Measurements from ENCODE around the gene GRAMD1A. TPM values are rescaled to one million over a fixed set of nuclear protein-coding genes. Genes with fewer than 3 reads are reported as not detected.
"Not testable (repeated sequence)": the region's sequence is repeated elsewhere in the genome, so short reads cannot be mapped to it uniquely, and the experiment has no call there.

GRAMD1A gene
- total RNA-seq, 2 experiments from 2014 or later = 76.2 to 81.8 TPM

- Mint-ChIP-seq H3K27ac (no peak overlapping the region), H3K9me3 (ENCODE audit: insufficient read depth) (no peaks in the 10 kb centered on the region), H3K36me3 (ENCODE audit: low read depth) (peaks cover 61% of the 10 kb centered on the region), H3K4me1 (ENCODE audit: low read depth) (peaks cover 4% of the 10 kb centered on the region), H3K4me3 (no peak overlapping the region), H3K27me3 (ENCODE audit: low read depth) (no peaks in the 10 kb centered on the region)
- POLR2A ChIA-PET = no interaction called here
- DNase-seq (no peak), ATAC-seq (no peak)
- CTCF ChIA-PET = no interaction called here
Observed at GRCh38 chr19:35023428-35023827, 23.3 kb downstream of the GRAMD1A start.

- Mint-ChIP-seq H3K36me3 (ENCODE audit: low read depth) (peaks cover 58% of the 10 kb centered on the region), H3K27me3 (ENCODE audit: low read depth) (no peaks in the 10 kb centered on the region), H3K4me3 (no peak overlapping the region), H3K27ac (no peak overlapping the region), H3K9me3 (ENCODE audit: insufficient read depth) (no peaks in the 10 kb centered on the region), H3K4me1 (ENCODE audit: low read depth) (peaks cover 4% of the 10 kb centered on the region)
- DNase-seq (no peak), ATAC-seq (no peak)
- ChIA-PET CTCF (no interaction called here), POLR2A (no interaction called here)
Observed at GRCh38 chr19:35024095-35024494, 24.0 kb downstream of the GRAMD1A start.

GRCh38 chr19:35025969-35026368 is 25.8 kb downstream of the GRAMD1A start:
- ChIA-PET CTCF (interaction anchor here (0.8 to 2.1 kb wide), 4 partner anchors 11 to 53 kb away, joined by 3 to 6 read pairs (median 3); no protein-coding TSS in a partner anchor), POLR2A (no interaction called here)
- Mint-ChIP-seq H3K36me3 (ENCODE audit: low read depth) (peaks cover 44% of the 10 kb centered on the region), H3K27ac (no peak overlapping the region), H3K4me3 (no peak overlapping the region), H3K9me3 (ENCODE audit: insufficient read depth) (no peaks in the 10 kb centered on the region), H3K4me1 (ENCODE audit: low read depth) (peaks cover 3% of the 10 kb centered on the region), H3K27me3 (ENCODE audit: low read depth) (peaks cover 5% of the 10 kb centered on the region)
- no peak for ATAC-seq
- no peak for DNase-seq

- Mint-ChIP-seq H3K27me3 (ENCODE audit: low read depth) (peaks cover 9% of the 10 kb centered on the region), H3K27ac (no peak overlapping the region), H3K4me3 (no peak overlapping the region), H3K9me3 (ENCODE audit: insufficient read depth) (no peaks in the 10 kb centered on the region), H3K4me1 (ENCODE audit: low read depth) (peaks cover 7% of the 10 kb centered on the region), H3K36me3 (ENCODE audit: low read depth) (peaks cover 43% of the 10 kb centered on the region)
- DNase-seq = no peak
- ChIA-PET CTCF (interaction anchor here (1.0 to 2.1 kb wide), 3 partner anchors 12 to 54 kb away, joined by 3 to 6 read pairs (median 3); no protein-coding TSS in a partner anchor), POLR2A (interaction anchor here (2.5 kb wide), 1 partner anchor 12 kb away, joined by 8 read pairs; no protein-coding TSS in a partner anchor)
- ATAC-seq = no peak
Observed at GRCh38 chr19:35026418-35026817, 26.3 kb downstream of the GRAMD1A start.

- Mint-ChIP-seq H3K4me1 (ENCODE audit: low read depth) (peaks cover 8% of the 10 kb centered on the region), H3K9me3 (ENCODE audit: insufficient read depth) (no peaks in the 10 kb centered on the region), H3K36me3 (ENCODE audit: low read depth) (peaks cover 40% of the 10 kb centered on the region), H3K4me3 (no peak overlapping the region), H3K27ac (no peak overlapping the region), H3K27me3 (ENCODE audit: low read depth) (peaks cover 15% of the 10 kb centered on the region)
- POLR2A ChIA-PET = interaction anchor here (0.6 to 2.5 kb wide), 3 partner anchors 13 to 114 kb away, joined by 3 to 8 read pairs (median 3); no protein-coding TSS in a partner anchor
- no peak for ATAC-seq
- CTCF ChIA-PET = interaction anchor here (1.0 to 2.1 kb wide), 3 partner anchors 12 to 54 kb away, joined by 3 to 6 read pairs (median 3); no protein-coding TSS in a partner anchor
- DNase-seq = no peak
Observed at GRCh38 chr19:35027009-35027408, 26.9 kb downstream of the GRAMD1A start.

GRCh38 chr19:35027851-35028599 is 27.9 kb downstream of the GRAMD1A start:
- no peaks in the 10 kb centered on the region for H3K9me3 Mint-ChIP-seq (ENCODE audit: insufficient read depth)
- no peak for ATAC-seq
- H3K4me3 Mint-ChIP-seq = no peak overlapping the region

GRCh38 chr19:35028600-35028885 is 28.4 kb downstream of the GRAMD1A start:
- peaks cover 30% of the 10 kb centered on the region for H3K27me3 Mint-ChIP-seq (ENCODE audit: low read depth)
- peaks cover 31% of the 10 kb centered on the region for H3K36me3 Mint-ChIP-seq (ENCODE audit: low read depth)
- not testable (repeated sequence) for H3K4me1 Mint-ChIP-seq (ENCODE audit: low read depth); H3K4me3 Mint-ChIP-seq; ATAC-seq; H3K27ac Mint-ChIP-seq; DNase-seq; H3K9me3 Mint-ChIP-seq (ENCODE audit: insufficient read depth)
- ChIA-PET CTCF (interaction anchor here (1.3 kb wide), 1 partner anchor 14 kb away, joined by 5 read pairs; no protein-coding TSS in a partner anchor), POLR2A (interaction anchor here (1.6 to 2.5 kb wide), 2 partner anchors 14 to 28 kb away, joined by 4 to 8 read pairs; no protein-coding TSS in a partner anchor)

More at GRCh38 chr19:35027851-35028599, 27.9 kb downstream of the GRAMD1A start:
- H3K27me3 Mint-ChIP-seq (ENCODE audit: low read depth) = peaks cover 26% of the 10 kb centered on the region
- no peak for DNase-seq
- H3K4me1 Mint-ChIP-seq (ENCODE audit: low read depth) = peaks cover 8% of the 10 kb centered on the region
- peaks cover 33% of the 10 kb centered on the region for H3K36me3 Mint-ChIP-seq (ENCODE audit: low read depth)
- ChIA-PET POLR2A (interaction anchor here (1.2 to 2.5 kb wide), 3 partner anchors 14 to 113 kb away, joined by 3 to 8 read pairs (median 4); no protein-coding TSS in a partner anchor), CTCF (interaction anchor here (1.3 kb wide), 1 partner anchor 14 kb away, joined by 5 read pairs; no protein-coding TSS in a partner anchor)
- H3K27ac Mint-ChIP-seq = no peak overlapping the region

GRCh38 chr19:35029275-35029736 is 29.2 kb downstream of the GRAMD1A start:
- peaks cover 32% of the 10 kb centered on the region for H3K27me3 Mint-ChIP-seq (ENCODE audit: low read depth)
- ATAC-seq; H3K9me3 Mint-ChIP-seq (ENCODE audit: insufficient read depth); DNase-seq; H3K4me1 Mint-ChIP-seq (ENCODE audit: low read depth); H3K27ac Mint-ChIP-seq; H3K4me3 Mint-ChIP-seq; CTCF ChIA-PET: not testable (repeated sequence)
- POLR2A ChIA-PET = interaction anchor here (1.6 kb wide), 1 partner anchor 28 kb away, joined by 4 read pairs; no protein-coding TSS in a partner anchor
- peaks cover 26% of the 10 kb centered on the region for H3K36me3 Mint-ChIP-seq (ENCODE audit: low read depth)

- CTCF ChIA-PET = no interaction called here
- POLR2A ChIA-PET = no interaction called here
- no peak overlapping the region for H3K27ac Mint-ChIP-seq
- no peaks in the 10 kb centered on the region for H3K9me3 Mint-ChIP-seq (ENCODE audit: insufficient read depth)
- ATAC-seq (no peak), DNase-seq (no peak)
- H3K4me3 Mint-ChIP-seq = no peak overlapping the region
- peaks cover 32% of the 10 kb centered on the region for H3K27me3 Mint-ChIP-seq (ENCODE audit: low read depth)
- peaks cover 24% of the 10 kb centered on the region for H3K36me3 Mint-ChIP-seq (ENCODE audit: low read depth)
- peaks cover 7% of the 10 kb centered on the region for H3K4me1 Mint-ChIP-seq (ENCODE audit: low read depth)
Observed at GRCh38 chr19:35029737-35030256, 29.7 kb downstream of the GRAMD1A start.

GRCh38 chr19:35030257-35031071 is 30.3 kb downstream of the GRAMD1A start, which contains the start of gene SCN1B:
Gene SCN1B (plus strand): TSS chr19:35030470. CDS start chr19:35030821, 351 bp downstream.
- no peak within 1 kb of the TSS for H3K27ac Mint-ChIP-seq
- H3K36me3 Mint-ChIP-seq (ENCODE audit: low read depth) = peaks cover 21% of the 10 kb centered on the region
- CTCF ChIA-PET = no interaction called here

GRCh38 chr19:35031072-35031881 is 31.2 kb downstream of the GRAMD1A start:
- CTCF ChIA-PET = no interaction called here
- Mint-ChIP-seq H3K27ac (no peak overlapping the region), H3K9me3 (ENCODE audit: insufficient read depth) (no peaks in the 10 kb centered on the region), H3K4me3 (peak overlapping the region; percentile 30), H3K27me3 (ENCODE audit: low read depth) (peaks cover 32% of the 10 kb centered on the region), H3K4me1 (ENCODE audit: low read depth) (peaks cover 7% of the 10 kb centered on the region), H3K36me3 (ENCODE audit: low read depth) (peaks cover 16% of the 10 kb centered on the region)
- DNase-seq (no peak), ATAC-seq (no peak)
- POLR2A ChIA-PET = interaction anchor here (0.7 to 1.2 kb wide), 2 partner anchors 17 to 25 kb away, joined by 3 read pairs; no protein-coding TSS in a partner anchor

More at GRCh38 chr19:35030257-35031071, 30.3 kb downstream of the GRAMD1A start, which contains the start of gene SCN1B:
- peaks cover 32% of the 10 kb centered on the region for H3K27me3 Mint-ChIP-seq (ENCODE audit: low read depth)
- no peaks in the 10 kb centered on the region for H3K9me3 Mint-ChIP-seq (ENCODE audit: insufficient read depth)
- DNase-seq (peak; percentile 63), ATAC-seq (peak; percentile 82)
- H3K4me3 Mint-ChIP-seq = peak within 1 kb of the TSS; percentile 30
- H3K4me1 Mint-ChIP-seq (ENCODE audit: low read depth) = peaks cover 7% of the 10 kb centered on the region
- POLR2A ChIA-PET = no interaction called here
